ENCODE measurements around the gene CDHR5.

The CDHR5 gene

DNA sequence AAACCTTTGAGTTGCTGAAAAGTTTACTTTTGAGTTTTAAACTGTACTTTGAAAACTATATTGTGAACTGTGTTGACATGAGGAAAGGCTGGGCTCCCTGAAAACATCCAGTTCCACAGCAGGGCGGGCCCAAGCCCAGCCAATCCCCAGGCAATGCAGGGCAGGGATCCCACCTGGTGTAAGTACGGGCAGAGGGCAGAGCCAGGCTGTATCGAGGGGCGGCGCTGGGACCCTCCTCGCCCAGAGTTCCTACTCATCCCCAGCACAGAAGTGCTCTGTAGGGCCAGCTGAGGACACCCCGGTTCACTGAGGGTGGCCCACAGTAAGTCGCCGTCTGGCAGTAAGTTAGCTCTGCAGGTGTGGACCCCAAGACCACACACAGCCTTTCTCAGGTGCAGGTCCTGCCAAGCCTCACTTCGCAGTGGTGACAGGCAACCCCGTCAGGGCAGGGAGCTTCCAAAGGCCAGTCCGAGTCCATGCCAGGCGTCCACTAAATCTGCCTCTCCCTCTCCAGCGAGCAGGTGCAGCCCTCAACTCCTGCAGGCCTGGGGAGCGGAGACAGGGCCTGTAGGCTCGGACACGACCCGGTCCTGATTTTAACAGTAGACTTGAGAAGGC, 57.6 kb downstream of the CDHR5 start:
- DNase-seq (ENCODE audit: low read depth): no peak
